Right lobe of liver (tissue), 4 donors: ENCODE results near the gene MYO1H.

Experiments
- POLR2A ChIP-seq: fragments of 450-650 bp; IDR thresholded peaks from one replicate; pipeline ENCODE4 v1.6.1; 2017; ENCODE audit warnings: antibody characterized with exemption, mild to moderate bottlenecking
- TF ChIP-seq, protein P1 (sequence below), 4 donors: fragments of 200-600 bp in 3 of 4; fragments of 450-650 bp in 1 of 4; IDR thresholded peaks; one replicate each; pipeline versions ENCODE4 v1.5.1 to v1.8.0; 2016 to 2022; ENCODE audit warnings: antibody characterized with exemption in 4 of 4, mild to moderate bottlenecking in 2 of 4
- donor health status: DM: no; HTN: no; CAD: no.
- donor health status: DM: no; HTN: no; CAD: no.
- donor health status: DM: no; HTN: yes; CAD: no.

DNA sequence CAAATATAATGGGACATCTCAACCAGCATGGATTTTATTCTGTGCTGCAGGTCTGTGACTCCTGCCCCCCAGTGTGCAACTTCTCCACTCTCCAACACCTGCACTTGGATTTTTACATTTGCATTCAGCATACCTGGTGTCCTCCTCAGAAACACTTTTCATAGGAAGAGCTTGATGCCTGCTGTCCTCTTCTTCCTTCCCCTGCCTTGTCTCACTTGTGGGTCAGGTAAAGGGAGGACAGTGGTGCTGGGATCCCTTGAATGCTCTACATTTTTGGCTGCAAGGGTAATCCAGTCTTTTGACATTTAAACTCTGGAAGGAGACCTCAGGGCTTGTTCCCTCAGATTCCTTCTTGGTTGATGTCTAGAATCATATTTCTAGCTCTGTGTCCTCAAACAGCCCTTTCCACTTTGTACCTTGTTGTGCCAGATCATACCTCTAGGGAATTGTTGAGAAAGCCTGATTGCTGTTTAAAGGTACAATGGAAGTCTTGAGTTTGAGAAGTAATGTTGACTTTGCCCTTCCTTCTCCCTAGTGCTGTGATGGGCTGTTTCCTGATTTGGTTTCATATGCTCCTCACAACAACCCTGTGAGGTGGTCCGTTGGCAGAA, 142.4 kb downstream of the MYO1H start:
- TF ChIP-seq, protein P1, sequence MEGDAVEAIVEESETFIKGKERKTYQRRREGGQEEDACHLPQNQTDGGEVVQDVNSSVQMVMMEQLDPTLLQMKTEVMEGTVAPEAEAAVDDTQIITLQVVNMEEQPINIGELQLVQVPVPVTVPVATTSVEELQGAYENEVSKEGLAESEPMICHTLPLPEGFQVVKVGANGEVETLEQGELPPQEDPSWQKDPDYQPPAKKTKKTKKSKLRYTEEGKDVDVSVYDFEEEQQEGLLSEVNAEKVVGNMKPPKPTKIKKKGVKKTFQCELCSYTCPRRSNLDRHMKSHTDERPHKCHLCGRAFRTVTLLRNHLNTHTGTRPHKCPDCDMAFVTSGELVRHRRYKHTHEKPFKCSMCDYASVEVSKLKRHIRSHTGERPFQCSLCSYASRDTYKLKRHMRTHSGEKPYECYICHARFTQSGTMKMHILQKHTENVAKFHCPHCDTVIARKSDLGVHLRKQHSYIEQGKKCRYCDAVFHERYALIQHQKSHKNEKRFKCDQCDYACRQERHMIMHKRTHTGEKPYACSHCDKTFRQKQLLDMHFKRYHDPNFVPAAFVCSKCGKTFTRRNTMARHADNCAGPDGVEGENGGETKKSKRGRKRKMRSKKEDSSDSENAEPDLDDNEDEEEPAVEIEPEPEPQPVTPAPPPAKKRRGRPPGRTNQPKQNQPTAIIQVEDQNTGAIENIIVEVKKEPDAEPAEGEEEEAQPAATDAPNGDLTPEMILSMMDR (IDR thresholded peaks at IDR 0.05), result no peak
- TF ChIP-seq POLR2A, result no peak
